ENCODE measurements around the gene ATRNL1. TPM values are rescaled to one million over a fixed set of nuclear protein-coding genes. Genes with fewer than 3 reads are reported as not detected.

The ATRNL1 gene
- total and polyA plus RNA-seq, 2 of the 8 experiments (the other 6 are each of a cell fraction or from before 2014, with no cell fraction given), result 5.1 to 17.6 TPM

DNA sequence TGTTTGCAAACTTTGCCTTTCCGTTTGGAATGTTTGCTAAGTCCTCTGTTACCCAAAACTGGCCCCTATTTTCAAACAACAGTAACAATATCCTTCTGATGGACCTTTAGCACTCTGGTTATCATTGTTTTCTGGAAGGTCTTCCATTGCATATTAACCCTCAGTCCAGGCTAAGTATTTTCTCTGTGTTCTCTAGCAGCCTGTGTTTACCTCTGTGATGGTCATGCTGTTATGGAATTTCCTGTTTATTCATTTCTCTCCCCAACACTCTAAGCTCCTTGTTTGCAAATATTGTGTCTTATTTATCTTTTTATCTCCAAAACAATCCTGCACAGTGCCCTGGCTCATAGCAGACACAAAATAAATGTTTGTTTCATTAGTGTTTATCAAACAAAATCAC is 560.3 kb downstream of the ATRNL1 start:
- Histone ChIP-seq H2BK15ac (ENCODE audit: low read length) (no peak overlapping the region), H3K9me3 (ENCODE audit: insufficient read depth in 2 of 2, low read depth in 1 of 2, low read length in 1 of 2) (no peaks in the 10 kb centered on the region), H2AK5ac (ENCODE audit: low read depth, low read length) (no peak overlapping the region), H4K91ac (replicated peaks; ENCODE audit: insufficient read length, low read length) (no peak overlapping the region), H3K79me2 (ENCODE audit: control insufficient read depth in 1 of 2, insufficient read depth in 2 of 2, low read length in 2 of 2) (no peaks in the 10 kb centered on the region), H3K14ac (ENCODE audit: insufficient read length) (no peak overlapping the region), H3K56ac (replicated peaks; ENCODE audit: insufficient read length, low read depth, low read length) (no peak overlapping the region), H3K4ac (replicated peaks; ENCODE audit: insufficient read length, low read depth, low read length) (no peak overlapping the region), H3K27me3 (replicated peaks in 1 of 4; ENCODE audit: control insufficient read depth in 3 of 4, extremely low read depth in 1 of 4, insufficient read depth in 3 of 4, low read length in 3 of 4) (no peaks in the 10 kb centered on the region), H3K18ac (ENCODE audit: extremely low read depth, low read length) (no peak overlapping the region), H3K79me1 (ENCODE audit: low read depth, low read length) (no peaks in the 10 kb centered on the region), H3K23me2 (ENCODE audit: low read depth, low read length) (no peaks in the 10 kb centered on the region), H4K20me1 (replicated peaks in 1 of 2; ENCODE audit: control insufficient read depth in 1 of 2, insufficient read depth in 2 of 2, low read length in 2 of 2) (no peaks in the 10 kb centered on the region), H3K4me2 (ENCODE audit: insufficient read depth in 1 of 2, low read depth in 2 of 2, low read length in 2 of 2) (no peak overlapping the region), H2BK20ac (ENCODE audit: low read length) (no peak overlapping the region), H4K5ac (ENCODE audit: insufficient read length, low read depth, low read length) (no peak overlapping the region), H3K23ac (ENCODE audit: insufficient read length) (no peak overlapping the region), H3K36me3 (ENCODE audit: control insufficient read depth in 2 of 4, insufficient read depth in 4 of 4, low read length in 3 of 4) (no peaks in the 10 kb centered on the region), H3K27ac (ENCODE audit: low read depth, low read length) (no peak overlapping the region), H2BK5ac (ENCODE audit: low read depth, low read length) (no peak overlapping the region), H4K8ac (ENCODE audit: extremely low read depth, insufficient read depth, low read length) (no peak overlapping the region), H2BK12ac (ENCODE audit: low read depth, low read length) (no peak overlapping the region), H2BK120ac (replicated peaks; ENCODE audit: low read depth, low read length) (no peak overlapping the region), H3K4me3 (ENCODE audit: extremely low read depth in 1 of 4, insufficient read depth in 2 of 4, low read depth in 3 of 4, low read length in 4 of 4) (no peak overlapping the region), H2AFZ (ENCODE audit: low read length) (no peak overlapping the region), H3K9ac (replicated peaks in 1 of 4; ENCODE audit: extremely low read depth in 1 of 4, low read depth in 3 of 4, low read length in 3 of 4) (no peak overlapping the region), H3K4me1 (replicated peaks in 1 of 4; ENCODE audit: control insufficient read depth in 3 of 4, insufficient read depth in 4 of 4, low read length in 3 of 4) (peaks cover 0 to 3% (median 0%) of the 10 kb centered on the region in 4 experiments; a peak in 1 of 7 replicates)
- FAIRE-seq (no peak), DNase-seq (ENCODE audit: low read depth in 1 of 2, low spot score in 2 of 2) (no peak)
- 78% methylated on average over 1 of the region's 1 CpG; no CpG with 5 or more reads in 1 of the 2 experiments for WGBS, 2 experiments (ENCODE audit: extremely low coverage in 1 of 2, insufficient coverage in 1 of 2, insufficient read length in 1 of 2, insufficient replicate concordance in 2 of 2, low coverage in 1 of 2, low lambda C conversion rate in 2 of 2, missing lambda C conversion rate in 1 of 2)
- no peak for TF ChIP-seq CEBPB (IDR thresholded peaks at IDR 0.05; ENCODE audit: low read depth, low read length)
- POLR2A ChIA-PET (ENCODE audit: partially characterized antibody), result no interaction called here
- CTCF ChIA-PET (ENCODE audit: partially characterized antibody), result no interaction called here

All from H1 (cell line).